ENCODE measurements around the gene STK38. TPM values are rescaled to one million over a fixed set of nuclear protein-coding genes. Genes with fewer than 3 reads are reported as not detected.

Gene STK38
- total and polyA plus RNA-seq, 2 of the 13 experiments (the other 11 are each of a cell fraction or from before 2014, with no cell fraction given) = 10.3 to 20.7 TPM

DNA sequence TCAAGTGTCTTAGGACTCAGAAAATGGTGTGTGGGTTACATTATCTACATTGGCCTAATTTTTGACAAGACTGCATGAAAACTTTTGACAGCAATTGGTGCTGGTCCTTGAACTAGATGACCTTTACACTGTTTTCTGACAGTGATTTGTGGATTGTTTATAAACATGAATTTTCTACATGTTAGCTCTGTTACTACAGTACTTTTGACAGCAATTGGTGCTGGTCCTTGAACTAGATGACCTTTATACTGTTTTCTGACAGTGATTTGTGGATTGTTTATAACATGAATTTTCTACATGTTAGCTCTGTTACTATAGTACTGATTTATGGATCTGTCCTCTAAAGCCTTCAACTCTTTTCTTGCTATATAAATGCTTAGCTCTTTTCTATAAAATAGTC is 87.8 kb downstream of the STK38 start (continued):
- TF ChIP-seq PPARG (CRISPR knock-in tag; conservative IDR thresholded peaks at IDR 0.05) (peak; percentile 45; the same call in 1 of the 2 replicates), KLF12 (CRISPR knock-in tag; IDR thresholded peaks at IDR 0.05; ENCODE audit: borderline replicate concordance) (no peak), MXI1 (IDR thresholded peaks at IDR 0.05; ENCODE audit: borderline replicate concordance, low read depth, low read length) (0 out of 3 replicates have a peak, but pooled peaks have one; percentile 42), SKI (IDR thresholded peaks at IDR 0.05; ENCODE audit: partially characterized antibody) (no peak), CCAR2 (optimal IDR thresholded peaks at IDR 0.05; ENCODE audit: low read depth, low read length) (no peak), RAD51 (IDR thresholded peaks at IDR 0.05; ENCODE audit: borderline replicate concordance) (no peak), ZNF7 (CRISPR knock-in tag; IDR thresholded peaks at IDR 0.05) (no peak), NR2C2 (CRISPR knock-in tag; IDR thresholded peaks at IDR 0.05; ENCODE audit: borderline replicate concordance) (0 out of 2 replicates have a peak, but pooled peaks have one; percentile 39), ZNF644 (CRISPR knock-in tag; IDR thresholded peaks at IDR 0.05; ENCODE audit: low read depth) (no peak), SP4 (CRISPR knock-in tag; IDR thresholded peaks at IDR 0.05) (no peak), HOXD1 (CRISPR knock-in tag; IDR thresholded peaks at IDR 0.05) (no peak), ZNF382 (CRISPR knock-in tag; IDR thresholded peaks at IDR 0.05; ENCODE audit: borderline replicate concordance) (no peak), ZNF383 (CRISPR knock-in tag; IDR thresholded peaks at IDR 0.05; ENCODE audit: borderline replicate concordance) (no peak), POLR2AphosphoS2 (IDR thresholded peaks at IDR 0.05; ENCODE audit: low read depth, low read length) (no peak), RNF2 (conservative IDR thresholded peaks at IDR 0.05; ENCODE audit: low read depth) (no peak), BCL3 (CRISPR knock-in tag; IDR thresholded peaks at IDR 0.05) (no peak), KAT2B (IDR thresholded peaks at IDR 0.05; ENCODE audit: borderline replicate concordance, low read depth, low read length) (no peak)
- TF ChIP-seq, protein P1, sequence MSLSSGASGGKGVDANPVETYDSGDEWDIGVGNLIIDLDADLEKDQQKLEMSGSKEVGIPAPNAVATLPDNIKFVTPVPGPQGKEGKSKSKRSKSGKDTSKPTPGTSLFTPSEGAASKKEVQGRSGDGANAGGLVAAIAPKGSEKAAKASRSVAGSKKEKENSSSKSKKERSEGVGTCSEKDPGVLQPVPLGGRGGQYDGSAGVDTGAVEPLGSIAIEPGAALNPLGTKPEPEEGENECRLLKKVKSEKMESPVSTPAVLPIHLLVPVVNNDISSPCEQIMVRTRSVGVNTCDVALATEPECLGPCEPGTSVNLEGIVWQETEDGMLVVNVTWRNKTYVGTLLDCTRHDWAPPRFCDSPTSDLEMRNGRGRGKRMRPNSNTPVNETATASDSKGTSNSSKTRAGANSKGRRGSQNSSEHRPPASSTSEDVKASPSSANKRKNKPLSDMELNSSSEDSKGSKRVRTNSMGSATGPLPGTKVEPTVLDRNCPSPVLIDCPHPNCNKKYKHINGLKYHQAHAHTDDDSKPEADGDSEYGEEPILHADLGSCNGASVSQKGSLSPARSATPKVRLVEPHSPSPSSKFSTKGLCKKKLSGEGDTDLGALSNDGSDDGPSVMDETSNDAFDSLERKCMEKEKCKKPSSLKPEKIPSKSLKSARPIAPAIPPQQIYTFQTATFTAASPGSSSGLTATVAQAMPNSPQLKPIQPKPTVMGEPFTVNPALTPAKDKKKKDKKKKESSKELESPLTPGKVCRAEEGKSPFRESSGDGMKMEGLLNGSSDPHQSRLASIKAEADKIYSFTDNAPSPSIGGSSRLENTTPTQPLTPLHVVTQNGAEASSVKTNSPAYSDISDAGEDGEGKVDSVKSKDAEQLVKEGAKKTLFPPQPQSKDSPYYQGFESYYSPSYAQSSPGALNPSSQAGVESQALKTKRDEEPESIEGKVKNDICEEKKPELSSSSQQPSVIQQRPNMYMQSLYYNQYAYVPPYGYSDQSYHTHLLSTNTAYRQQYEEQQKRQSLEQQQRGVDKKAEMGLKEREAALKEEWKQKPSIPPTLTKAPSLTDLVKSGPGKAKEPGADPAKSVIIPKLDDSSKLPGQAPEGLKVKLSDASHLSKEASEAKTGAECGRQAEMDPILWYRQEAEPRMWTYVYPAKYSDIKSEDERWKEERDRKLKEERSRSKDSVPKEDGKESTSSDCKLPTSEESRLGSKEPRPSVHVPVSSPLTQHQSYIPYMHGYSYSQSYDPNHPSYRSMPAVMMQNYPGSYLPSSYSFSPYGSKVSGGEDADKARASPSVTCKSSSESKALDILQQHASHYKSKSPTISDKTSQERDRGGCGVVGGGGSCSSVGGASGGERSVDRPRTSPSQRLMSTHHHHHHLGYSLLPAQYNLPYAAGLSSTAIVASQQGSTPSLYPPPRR (CRISPR knock-in tag; IDR thresholded peaks at IDR 0.05; ENCODE audit: borderline replicate concordance) = peak; percentile 56; the same call in 1 of the 2 replicates
- TF ChIP-seq, protein P2, sequence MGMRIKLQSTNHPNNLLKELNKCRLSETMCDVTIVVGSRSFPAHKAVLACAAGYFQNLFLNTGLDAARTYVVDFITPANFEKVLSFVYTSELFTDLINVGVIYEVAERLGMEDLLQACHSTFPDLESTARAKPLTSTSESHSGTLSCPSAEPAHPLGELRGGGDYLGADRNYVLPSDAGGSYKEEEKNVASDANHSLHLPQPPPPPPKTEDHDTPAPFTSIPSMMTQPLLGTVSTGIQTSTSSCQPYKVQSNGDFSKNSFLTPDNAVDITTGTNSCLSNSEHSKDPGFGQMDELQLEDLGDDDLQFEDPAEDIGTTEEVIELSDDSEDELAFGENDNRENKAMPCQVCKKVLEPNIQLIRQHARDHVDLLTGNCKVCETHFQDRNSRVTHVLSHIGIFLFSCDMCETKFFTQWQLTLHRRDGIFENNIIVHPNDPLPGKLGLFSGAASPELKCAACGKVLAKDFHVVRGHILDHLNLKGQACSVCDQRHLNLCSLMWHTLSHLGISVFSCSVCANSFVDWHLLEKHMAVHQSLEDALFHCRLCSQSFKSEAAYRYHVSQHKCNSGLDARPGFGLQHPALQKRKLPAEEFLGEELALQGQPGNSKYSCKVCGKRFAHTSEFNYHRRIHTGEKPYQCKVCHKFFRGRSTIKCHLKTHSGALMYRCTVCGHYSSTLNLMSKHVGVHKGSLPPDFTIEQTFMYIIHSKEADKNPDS (CRISPR knock-in tag; IDR thresholded peaks at IDR 0.05) = peak; percentile 71; the same call in 1 of the 2 replicates
- TF ChIP-seq, protein P3, sequence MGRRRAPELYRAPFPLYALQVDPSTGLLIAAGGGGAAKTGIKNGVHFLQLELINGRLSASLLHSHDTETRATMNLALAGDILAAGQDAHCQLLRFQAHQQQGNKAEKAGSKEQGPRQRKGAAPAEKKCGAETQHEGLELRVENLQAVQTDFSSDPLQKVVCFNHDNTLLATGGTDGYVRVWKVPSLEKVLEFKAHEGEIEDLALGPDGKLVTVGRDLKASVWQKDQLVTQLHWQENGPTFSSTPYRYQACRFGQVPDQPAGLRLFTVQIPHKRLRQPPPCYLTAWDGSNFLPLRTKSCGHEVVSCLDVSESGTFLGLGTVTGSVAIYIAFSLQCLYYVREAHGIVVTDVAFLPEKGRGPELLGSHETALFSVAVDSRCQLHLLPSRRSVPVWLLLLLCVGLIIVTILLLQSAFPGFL (CRISPR knock-in tag; IDR thresholded peaks at IDR 0.05) = no peak
- TF ChIP-seq, protein P4, sequence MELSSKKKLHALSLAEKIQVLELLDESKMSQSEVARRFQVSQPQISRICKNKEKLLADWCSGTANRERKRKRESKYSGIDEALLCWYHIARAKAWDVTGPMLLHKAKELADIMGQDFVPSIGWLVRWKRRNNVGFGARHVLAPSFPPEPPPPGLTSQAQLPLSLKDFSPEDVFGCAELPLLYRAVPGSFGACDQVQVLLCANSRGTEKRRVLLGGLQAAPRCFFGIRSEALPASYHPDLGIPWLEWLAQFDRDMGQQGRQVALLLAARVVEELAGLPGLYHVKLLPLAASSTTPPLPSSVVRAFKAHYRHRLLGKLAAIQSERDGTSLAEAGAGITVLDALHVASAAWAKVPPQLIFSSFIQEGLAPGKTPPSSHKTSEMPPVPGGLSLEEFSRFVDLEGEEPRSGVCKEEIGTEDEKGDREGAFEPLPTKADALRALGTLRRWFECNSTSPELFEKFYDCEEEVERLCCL (CRISPR knock-in tag; IDR thresholded peaks at IDR 0.05; ENCODE audit: borderline replicate concordance) = no peak
